Measurements from ENCODE around the gene AXL. TPM values are rescaled to one million over a fixed set of nuclear protein-coding genes. Genes with fewer than 3 reads are reported as not detected.

AXL gene
- total RNA-seq, 1 donor from 2014 or later, result 0.18 TPM

GRCh38 chr19:41255171-41255570 is 36.1 kb downstream of the AXL start:
- Mint-ChIP-seq H3K27ac (no peak overlapping the region), H3K4me3 (no peak overlapping the region), H3K27me3 (ENCODE audit: insufficient read depth) (peaks cover 10% of the 10 kb centered on the region), H3K4me1 (ENCODE audit: low read depth) (no peaks in the 10 kb centered on the region), H3K9me3 (no peaks in the 10 kb centered on the region), H3K36me3 (ENCODE audit: low read depth) (no peaks in the 10 kb centered on the region)
- intact Hi-C loops (cut with micrococcal nuclease), result no loop called here
- no peak for DNase-seq (ENCODE audit: low spot score)

- H3K9me3 Mint-ChIP-seq, result no peaks in the 10 kb centered on the region
- intact Hi-C loops (cut with micrococcal nuclease), result loop anchor here (1.0 to 10.0 kb wide), 14 partner anchors 36 to 1849 kb away; partner anchors contain the start of genes AKT2, ARHGEF1, BCKDHA and DMAC2
- peak overlapping the region; percentile 99 for H3K27ac Mint-ChIP-seq
- peaks cover 8% of the 10 kb centered on the region for H3K36me3 Mint-ChIP-seq (ENCODE audit: low read depth)
- H3K4me1 Mint-ChIP-seq (ENCODE audit: low read depth), result peaks cover 37% of the 10 kb centered on the region
- H3K4me3 Mint-ChIP-seq, result peak overlapping the region; percentile 94
- no peaks in the 10 kb centered on the region for H3K27me3 Mint-ChIP-seq (ENCODE audit: insufficient read depth)
- no peak for DNase-seq (ENCODE audit: low spot score)
Measured at GRCh38 chr19:41261474-41262190, 42.6 kb downstream of the AXL start.

- intact Hi-C loops (cut with micrococcal nuclease), result loop anchor here (1.0 to 10.0 kb wide), 17 partner anchors 39 to 1851 kb away; partner anchors contain the start of genes ACTMAP, AKT2, ARHGEF1 and B9D2
Measured at GRCh38 chr19:41263042-41263849, 44.2 kb downstream of the AXL start.

DNA sequence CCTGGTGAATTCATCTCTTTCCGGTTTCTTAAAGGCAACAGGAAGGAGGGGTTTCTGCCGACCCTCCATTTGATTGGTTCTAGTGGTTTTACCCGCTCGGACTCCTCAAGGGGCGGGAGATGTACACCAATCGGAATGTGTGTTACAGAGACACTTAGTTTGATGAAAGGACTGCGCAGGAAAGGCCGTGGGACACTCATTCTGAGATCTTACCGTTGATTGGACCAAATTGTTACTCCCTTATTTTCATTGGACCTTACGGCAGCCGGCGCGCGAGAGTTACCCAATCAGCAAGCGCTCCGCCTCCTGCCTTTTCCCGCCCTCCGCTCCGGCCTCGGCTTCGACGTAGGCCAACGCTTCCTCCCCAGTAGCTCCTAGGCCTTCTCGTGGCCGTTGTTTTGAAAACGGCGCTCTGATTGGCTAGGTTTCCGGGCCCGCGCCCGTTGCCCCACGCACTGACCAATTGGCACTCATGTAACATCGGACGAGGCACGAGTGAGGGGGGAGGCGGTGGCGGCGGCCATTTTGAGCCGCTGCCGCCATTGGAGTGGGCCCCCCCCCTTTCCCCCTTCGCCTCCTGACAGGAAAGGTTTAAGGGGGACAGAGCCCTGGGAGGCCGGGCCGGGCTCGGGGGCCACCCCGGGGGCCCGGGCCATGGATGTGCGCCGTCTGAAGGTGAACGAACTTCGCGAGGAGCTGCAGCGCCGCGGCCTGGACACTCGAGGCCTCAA is 45.0 kb downstream of the AXL start, which contains the start of gene HNRNPUL1:
Gene HNRNPUL1, plus strand, starts transcription at position 523 of the 731 bp plus-strand sequence. Its CDS starts 132 bp downstream, at position 655.
- intact Hi-C loops (cut with micrococcal nuclease), result loop anchor here (1.0 to 10.0 kb wide), 17 partner anchors 38 to 1852 kb away; partner anchors contain the start of genes ACTMAP, AKT2, ARHGEF1 and B9D2
- H3K4me3 Mint-ChIP-seq, result peak within 1 kb of the TSS; percentile 94
- peak within 1 kb of the TSS; percentile 99 for H3K27ac Mint-ChIP-seq
- H3K4me1 Mint-ChIP-seq (ENCODE audit: low read depth), result peaks cover 52% of the 10 kb centered on the region
- DNase-seq (ENCODE audit: low spot score), result peak; percentile 99
- no peaks in the 10 kb centered on the region for H3K9me3 Mint-ChIP-seq
- no peaks in the 10 kb centered on the region for H3K27me3 Mint-ChIP-seq (ENCODE audit: insufficient read depth)
- H3K36me3 Mint-ChIP-seq (ENCODE audit: low read depth), result peaks cover 17% of the 10 kb centered on the region

More at GRCh38 chr19:41263042-41263849, 44.2 kb downstream of the AXL start:
- Mint-ChIP-seq H3K27ac (peak overlapping the region; percentile 99), H3K4me3 (peak overlapping the region; percentile 94), H3K27me3 (ENCODE audit: insufficient read depth) (no peaks in the 10 kb centered on the region), H3K9me3 (no peaks in the 10 kb centered on the region), H3K36me3 (ENCODE audit: low read depth) (peaks cover 13% of the 10 kb centered on the region), H3K4me1 (ENCODE audit: low read depth) (peaks cover 52% of the 10 kb centered on the region)
- DNase-seq (ENCODE audit: low spot score), result peak; percentile 81

GRCh38 chr19:41264581-41265394 is 45.8 kb downstream of the AXL start:
- Mint-ChIP-seq H3K4me1 (ENCODE audit: low read depth) (peaks cover 52% of the 10 kb centered on the region), H3K4me3 (peak overlapping the region; percentile 94), H3K36me3 (ENCODE audit: low read depth) (peaks cover 17% of the 10 kb centered on the region), H3K9me3 (no peaks in the 10 kb centered on the region), H3K27me3 (ENCODE audit: insufficient read depth) (no peaks in the 10 kb centered on the region), H3K27ac (peak overlapping the region; percentile 99)
- DNase-seq (ENCODE audit: low spot score), result peak; percentile 37
- intact Hi-C loops (cut with micrococcal nuclease), result loop anchor here (5.0 to 10.0 kb wide), 6 partner anchors 268 to 1852 kb away; partner anchors contain the start of genes ARHGEF1, GSK3A and PLEKHG2

DNA sequence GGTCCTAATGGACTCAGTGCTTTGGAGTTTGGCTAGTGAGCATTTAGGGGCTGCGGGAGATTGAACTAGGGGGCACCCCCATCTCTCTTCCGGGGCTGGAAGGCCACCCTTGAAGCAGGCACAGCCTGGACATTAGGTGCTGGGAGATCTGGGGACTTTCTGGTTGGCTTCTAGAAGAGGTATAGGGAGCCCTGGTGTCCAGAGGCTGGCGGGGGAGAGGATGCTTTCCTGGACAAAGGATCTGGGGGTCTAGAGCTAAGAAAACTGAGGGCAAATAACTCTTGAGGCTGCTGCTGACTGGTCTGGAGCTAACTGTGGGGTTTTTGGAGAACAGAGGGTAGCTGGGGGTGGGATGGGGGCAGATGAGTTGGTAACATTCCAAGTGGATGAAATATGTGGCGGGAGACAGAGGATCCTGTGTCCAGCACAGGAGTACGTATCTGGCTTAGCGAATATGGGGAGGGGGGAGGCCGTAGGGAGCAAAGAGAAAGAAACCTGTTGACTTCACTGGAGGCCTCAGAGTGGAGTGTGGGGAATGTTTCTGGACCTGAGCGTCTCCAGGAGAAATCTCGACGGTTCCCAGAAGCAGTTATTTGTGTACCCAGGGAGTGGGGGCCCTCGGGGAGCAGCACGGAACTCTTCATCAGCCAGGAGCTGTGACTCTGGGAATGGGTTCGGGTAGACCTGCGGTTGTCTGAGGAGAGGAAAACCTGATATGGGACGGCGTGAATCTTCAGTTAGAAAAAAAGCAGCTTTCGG is 46.6 kb downstream of the AXL start:
- no peaks in the 10 kb centered on the region for H3K9me3 Mint-ChIP-seq
- peaks cover 52% of the 10 kb centered on the region for H3K4me1 Mint-ChIP-seq (ENCODE audit: low read depth)
- intact Hi-C loops (cut with micrococcal nuclease), result loop anchor here (10.0 kb wide), 3 partner anchors 619 to 979 kb away; partner anchors contain the start of genes ARHGEF1 and GSK3A
- peak overlapping the region; percentile 98 for H3K27ac Mint-ChIP-seq
- H3K27me3 Mint-ChIP-seq (ENCODE audit: insufficient read depth), result no peaks in the 10 kb centered on the region
- no peak for DNase-seq (ENCODE audit: low spot score)
- H3K36me3 Mint-ChIP-seq (ENCODE audit: low read depth), result peaks cover 17% of the 10 kb centered on the region
- H3K4me3 Mint-ChIP-seq, result peak overlapping the region; percentile 94

DNA sequence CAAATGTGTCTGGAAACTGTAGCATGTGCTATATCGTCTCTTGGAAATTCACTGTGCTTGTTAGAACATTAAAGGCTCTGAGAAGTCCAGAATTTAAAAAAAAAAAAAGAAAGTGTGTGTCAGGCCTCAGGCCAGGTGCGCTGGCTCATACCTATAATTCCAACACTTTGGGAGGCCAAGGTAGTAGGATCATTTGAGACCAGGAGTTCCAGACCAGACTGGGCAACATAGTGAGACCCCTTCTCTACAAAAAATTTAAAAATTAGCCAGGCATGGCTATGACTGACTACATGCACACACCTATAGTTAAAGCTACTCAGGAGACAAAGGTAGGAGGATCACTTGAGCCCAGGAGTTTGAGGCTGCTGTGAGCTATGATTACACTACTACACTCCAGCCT is 50.0 kb downstream of the AXL start:
- Mint-ChIP-seq H3K36me3 (ENCODE audit: low read depth) (peaks cover 46% of the 10 kb centered on the region), H3K27me3 (ENCODE audit: insufficient read depth) (no peaks in the 10 kb centered on the region), H3K27ac (no peak overlapping the region), H3K4me1 (ENCODE audit: low read depth) (peaks cover 32% of the 10 kb centered on the region), H3K4me3 (no peak overlapping the region), H3K9me3 (no peaks in the 10 kb centered on the region)
- intact Hi-C loops (cut with micrococcal nuclease), result loop anchor here (10.0 kb wide), 3 partner anchors 616 to 976 kb away; partner anchors contain the start of genes ARHGEF1 and GSK3A
- DNase-seq (ENCODE audit: low spot score), result no peak

DNA sequence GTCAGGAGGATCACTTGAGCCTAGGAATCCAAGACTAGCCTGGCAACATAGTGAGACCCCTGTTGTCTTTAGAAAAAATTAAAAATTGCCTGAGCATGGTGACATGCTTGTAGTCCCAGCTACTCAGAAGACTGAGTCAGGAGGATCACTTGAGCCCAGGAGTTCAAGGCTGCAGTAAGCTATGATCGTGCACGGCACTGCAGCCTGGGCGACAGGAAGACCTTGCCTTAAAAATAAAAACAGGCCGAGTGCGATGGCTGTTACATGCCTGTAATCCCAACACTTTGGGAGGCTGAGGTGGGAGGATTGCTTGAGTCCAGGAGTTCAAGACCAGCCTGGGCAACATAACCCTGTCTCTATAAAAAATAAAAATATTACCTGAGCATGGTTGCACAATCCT is 50.5 kb downstream of the AXL start:
- Mint-ChIP-seq H3K27ac (no peak overlapping the region), H3K4me3 (no peak overlapping the region), H3K36me3 (ENCODE audit: low read depth) (peaks cover 48% of the 10 kb centered on the region), H3K9me3 (no peaks in the 10 kb centered on the region), H3K4me1 (ENCODE audit: low read depth) (peaks cover 32% of the 10 kb centered on the region), H3K27me3 (ENCODE audit: insufficient read depth) (no peaks in the 10 kb centered on the region)
- DNase-seq (ENCODE audit: low spot score), result no peak
- intact Hi-C loops (cut with micrococcal nuclease), result loop anchor here (10.0 kb wide), 3 partner anchors 615 to 975 kb away; partner anchors contain the start of genes ARHGEF1 and GSK3A

DNA sequence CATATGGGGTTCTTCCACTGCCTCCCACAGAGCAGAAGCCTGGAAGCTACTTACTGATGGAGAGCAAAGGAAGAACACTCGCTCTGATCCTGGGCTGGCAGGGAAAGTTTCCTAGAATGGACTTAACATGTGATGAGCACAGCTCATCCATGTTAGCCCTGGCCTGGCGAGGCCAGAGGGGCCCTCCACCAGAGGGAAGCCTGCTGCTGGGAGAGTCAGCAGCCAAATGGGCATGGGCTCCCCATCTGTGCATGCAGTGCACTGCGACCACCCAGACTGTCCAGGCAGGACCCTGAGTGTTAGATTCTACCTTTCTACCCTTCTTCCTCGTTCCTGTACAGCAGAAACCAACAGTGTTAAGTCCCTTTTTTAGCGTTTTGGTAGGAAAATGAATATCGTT is 54.1 kb downstream of the AXL start:
- Mint-ChIP-seq H3K36me3 (ENCODE audit: low read depth) (peaks cover 52% of the 10 kb centered on the region), H3K27me3 (ENCODE audit: insufficient read depth) (no peaks in the 10 kb centered on the region), H3K27ac (no peak overlapping the region), H3K4me1 (ENCODE audit: low read depth) (peaks cover 5% of the 10 kb centered on the region), H3K4me3 (no peak overlapping the region), H3K9me3 (no peaks in the 10 kb centered on the region)
- DNase-seq (ENCODE audit: low spot score), result no peak
- intact Hi-C loops (cut with micrococcal nuclease), result no loop called here

DNA sequence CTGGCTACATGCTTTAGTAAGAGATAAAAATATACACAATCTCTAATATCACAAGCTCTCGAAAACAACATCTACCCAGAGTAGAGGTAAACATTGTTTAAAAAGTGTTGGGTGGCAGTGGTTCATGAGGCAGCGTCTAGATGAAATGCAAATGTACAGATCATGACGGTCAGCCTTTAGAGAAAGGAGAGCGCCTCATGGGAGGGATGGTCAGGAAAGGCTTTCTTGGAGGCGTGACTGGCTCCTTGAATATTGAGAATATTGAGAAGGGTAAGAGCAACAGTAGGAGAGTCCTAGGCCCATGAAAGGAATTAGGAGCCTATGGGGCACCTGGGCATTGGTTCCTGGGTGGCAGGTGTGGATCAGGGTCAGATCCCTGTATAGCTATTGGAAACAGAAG is 55.8 kb downstream of the AXL start:
- H3K9me3 Mint-ChIP-seq, result no peaks in the 10 kb centered on the region
- no peak for DNase-seq (ENCODE audit: low spot score)
- H3K4me3 Mint-ChIP-seq, result no peak overlapping the region
- H3K27ac Mint-ChIP-seq, result no peak overlapping the region
- peaks cover 57% of the 10 kb centered on the region for H3K36me3 Mint-ChIP-seq (ENCODE audit: low read depth)
- H3K27me3 Mint-ChIP-seq (ENCODE audit: insufficient read depth), result no peaks in the 10 kb centered on the region
- H3K4me1 Mint-ChIP-seq (ENCODE audit: low read depth), result peaks cover 5% of the 10 kb centered on the region
- intact Hi-C loops (cut with micrococcal nuclease), result no loop called here

DNA sequence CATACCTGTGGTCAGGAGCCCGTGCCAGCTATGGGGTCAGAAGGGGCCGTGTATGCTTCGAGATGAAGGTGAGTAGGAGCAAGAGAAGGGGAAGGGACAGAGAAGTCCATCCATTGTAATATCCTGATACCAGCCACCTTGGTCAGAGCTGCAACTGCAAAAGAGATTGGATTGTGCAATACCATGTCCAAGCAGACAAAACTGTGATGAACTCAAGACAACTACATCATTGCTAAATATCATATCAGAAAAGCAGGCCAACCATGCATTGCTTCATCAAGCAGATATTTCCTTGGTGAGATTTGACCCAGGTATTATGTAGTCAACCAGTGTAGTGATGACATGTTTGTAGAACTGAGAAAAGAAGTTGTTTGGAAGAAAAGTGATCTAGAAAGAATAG is 57.2 kb downstream of the AXL start:
- intact Hi-C loops (cut with micrococcal nuclease), result no loop called here
- Mint-ChIP-seq H3K27ac (peak overlapping the region; percentile 65), H3K4me1 (ENCODE audit: low read depth) (peaks cover 5% of the 10 kb centered on the region)

More for the DNA sequence above, 57.2 kb downstream of the AXL start:
- Mint-ChIP-seq H3K9me3 (no peaks in the 10 kb centered on the region), H3K36me3 (ENCODE audit: low read depth) (peaks cover 67% of the 10 kb centered on the region), H3K4me3 (no peak overlapping the region), H3K27me3 (ENCODE audit: insufficient read depth) (no peaks in the 10 kb centered on the region)
- DNase-seq (ENCODE audit: low spot score), result no peak
